ENCODE measurements around the gene TLNRD1.

Gene TLNRD1

GRCh38 chr15:81011593-81011992 lies 10.9 kb downstream of the TLNRD1 start:
- Histone ChIP-seq H3K27me3 (ENCODE audit: low read depth, low read length) (no peaks in the 10 kb centered on the region), H3K36me3 (replicated peaks; ENCODE audit: low read depth, low read length) (peaks cover 2% of the 10 kb centered on the region), H4K20me1 (ENCODE audit: insufficient read depth, low read length) (0 out of 2 replicates have a peak, but pooled peaks cover 4% of the 10 kb centered on the region), H3K9me3 (ENCODE audit: insufficient read depth, low read length) (no peaks in the 10 kb centered on the region), H3K9ac (ENCODE audit: low read length) (no peak overlapping the region), H3K4me2 (ENCODE audit: low read length) (no peak overlapping the region), H2AFZ (ENCODE audit: low read depth, low read length) (no peak overlapping the region), H3K4me3 (ENCODE audit: low read length) (no peak overlapping the region), H3K27ac (ENCODE audit: low read length) (no peak overlapping the region), H3K79me2 (ENCODE audit: low read length) (peaks cover 20% of the 10 kb centered on the region), H3K4me1 (ENCODE audit: low read length) (peaks cover 33% of the 10 kb centered on the region)
- TF ChIP-seq EZH2phosphoT487 (IDR thresholded peaks at IDR 0.05; ENCODE audit: low read depth), result no peak
- TF ChIP-seq, protein P1, sequence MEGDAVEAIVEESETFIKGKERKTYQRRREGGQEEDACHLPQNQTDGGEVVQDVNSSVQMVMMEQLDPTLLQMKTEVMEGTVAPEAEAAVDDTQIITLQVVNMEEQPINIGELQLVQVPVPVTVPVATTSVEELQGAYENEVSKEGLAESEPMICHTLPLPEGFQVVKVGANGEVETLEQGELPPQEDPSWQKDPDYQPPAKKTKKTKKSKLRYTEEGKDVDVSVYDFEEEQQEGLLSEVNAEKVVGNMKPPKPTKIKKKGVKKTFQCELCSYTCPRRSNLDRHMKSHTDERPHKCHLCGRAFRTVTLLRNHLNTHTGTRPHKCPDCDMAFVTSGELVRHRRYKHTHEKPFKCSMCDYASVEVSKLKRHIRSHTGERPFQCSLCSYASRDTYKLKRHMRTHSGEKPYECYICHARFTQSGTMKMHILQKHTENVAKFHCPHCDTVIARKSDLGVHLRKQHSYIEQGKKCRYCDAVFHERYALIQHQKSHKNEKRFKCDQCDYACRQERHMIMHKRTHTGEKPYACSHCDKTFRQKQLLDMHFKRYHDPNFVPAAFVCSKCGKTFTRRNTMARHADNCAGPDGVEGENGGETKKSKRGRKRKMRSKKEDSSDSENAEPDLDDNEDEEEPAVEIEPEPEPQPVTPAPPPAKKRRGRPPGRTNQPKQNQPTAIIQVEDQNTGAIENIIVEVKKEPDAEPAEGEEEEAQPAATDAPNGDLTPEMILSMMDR (IDR thresholded peaks at IDR 0.05; ENCODE audit: low read depth, low read length), result no peak

DNA sequence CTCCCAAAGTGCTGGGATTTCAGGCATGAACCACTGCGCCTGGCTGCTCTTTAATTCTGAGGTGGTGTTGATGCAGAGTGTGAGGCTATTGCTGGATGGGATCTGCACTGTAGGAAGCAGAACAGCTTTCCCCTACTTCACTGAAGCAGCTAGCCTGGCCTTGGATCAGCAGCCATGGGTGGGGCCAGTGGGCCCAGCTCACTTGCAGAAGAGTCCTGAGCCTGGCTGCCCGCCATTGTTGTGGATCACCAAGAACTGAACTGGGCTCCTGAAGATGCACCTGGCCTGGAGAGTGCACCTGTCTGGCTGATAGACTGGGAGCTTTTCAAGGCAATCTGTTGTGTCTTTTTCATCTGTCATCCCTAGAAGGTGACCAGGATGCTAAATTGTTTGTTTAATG lies 11.9 kb downstream of the TLNRD1 start:
- H3K4me2 ChIP-seq (ENCODE audit: low read length), result no peak overlapping the region
- no peak overlapping the region for H3K9ac ChIP-seq (ENCODE audit: low read length)
- H2AFZ ChIP-seq (ENCODE audit: low read depth, low read length), result no peak overlapping the region
- no peak overlapping the region for H3K27ac ChIP-seq (ENCODE audit: low read length)
- H3K27me3 ChIP-seq (ENCODE audit: low read depth, low read length), result no peaks in the 10 kb centered on the region
- peaks cover 24% of the 10 kb centered on the region for H3K4me1 ChIP-seq (ENCODE audit: low read length)
- no peaks in the 10 kb centered on the region for H3K9me3 ChIP-seq (ENCODE audit: insufficient read depth, low read length)
- H3K36me3 ChIP-seq (replicated peaks; ENCODE audit: low read depth, low read length), result peaks cover 2% of the 10 kb centered on the region
- peaks cover 12% of the 10 kb centered on the region for H3K79me2 ChIP-seq (ENCODE audit: low read length)
- TF ChIP-seq, protein P1 (IDR thresholded peaks at IDR 0.05; ENCODE audit: low read depth, low read length), result no peak
- no peak for TF ChIP-seq EZH2phosphoT487 (IDR thresholded peaks at IDR 0.05; ENCODE audit: low read depth)
- H3K4me3 ChIP-seq (ENCODE audit: low read length), result no peak overlapping the region
- H4K20me1 ChIP-seq (ENCODE audit: insufficient read depth, low read length), result 0 out of 2 replicates have a peak, but pooled peaks cover 4% of the 10 kb centered on the region

GRCh38 chr15:81013396-81013929 lies 12.7 kb downstream of the TLNRD1 start:
- Histone ChIP-seq H3K79me2 (ENCODE audit: low read length) (peaks cover 3% of the 10 kb centered on the region; the same call in 1 of the 2 replicates), H3K4me2 (ENCODE audit: low read length) (no peak overlapping the region), H3K9me3 (ENCODE audit: insufficient read depth, low read length) (no peaks in the 10 kb centered on the region), H4K20me1 (ENCODE audit: insufficient read depth, low read length) (no peaks in the 10 kb centered on the region), H2AFZ (ENCODE audit: low read depth, low read length) (no peak overlapping the region), H3K36me3 (replicated peaks; ENCODE audit: low read depth, low read length) (peaks cover 2% of the 10 kb centered on the region), H3K27me3 (ENCODE audit: low read depth, low read length) (no peaks in the 10 kb centered on the region), H3K27ac (ENCODE audit: low read length) (no peak overlapping the region), H3K4me3 (ENCODE audit: low read length) (no peak overlapping the region), H3K4me1 (ENCODE audit: low read length) (peaks cover 17% of the 10 kb centered on the region), H3K9ac (ENCODE audit: low read length) (no peak overlapping the region)
- TF ChIP-seq, protein P1 (IDR thresholded peaks at IDR 0.05; ENCODE audit: low read depth, low read length), result no peak
- TF ChIP-seq EZH2phosphoT487 (IDR thresholded peaks at IDR 0.05; ENCODE audit: low read depth), result no peak

GRCh38 chr15:81014446-81015093 lies 13.8 kb downstream of the TLNRD1 start:
- Histone ChIP-seq H4K20me1 (ENCODE audit: insufficient read depth, low read length) (no peaks in the 10 kb centered on the region), H3K79me2 (ENCODE audit: low read length) (peaks cover 3% of the 10 kb centered on the region; the same call in 1 of the 2 replicates), H3K4me1 (ENCODE audit: low read length) (peaks cover 10% of the 10 kb centered on the region), H2AFZ (ENCODE audit: low read depth, low read length) (no peak overlapping the region), H3K27ac (ENCODE audit: low read length) (no peak overlapping the region), H3K9me3 (ENCODE audit: insufficient read depth, low read length) (no peaks in the 10 kb centered on the region), H3K27me3 (ENCODE audit: low read depth, low read length) (no peaks in the 10 kb centered on the region), H3K36me3 (replicated peaks; ENCODE audit: low read depth, low read length) (peaks cover 2% of the 10 kb centered on the region), H3K4me2 (ENCODE audit: low read length) (no peak overlapping the region), H3K9ac (ENCODE audit: low read length) (no peak overlapping the region), H3K4me3 (ENCODE audit: low read length) (no peak overlapping the region)
- TF ChIP-seq, protein P1 (IDR thresholded peaks at IDR 0.05; ENCODE audit: low read depth, low read length), result no peak

Data from OCI-LY3 (cell line).